NCI-H128 (cell line): ENCODE data around the gene PNCK.

Experiments used
- DNase-seq: peaks from one replicate; lab custom pipeline; 2025; ENCODE audit not compliant: unreplicated experiment; lab: John Stamatoyannopoulos, UW

Gene PNCK

DNA sequence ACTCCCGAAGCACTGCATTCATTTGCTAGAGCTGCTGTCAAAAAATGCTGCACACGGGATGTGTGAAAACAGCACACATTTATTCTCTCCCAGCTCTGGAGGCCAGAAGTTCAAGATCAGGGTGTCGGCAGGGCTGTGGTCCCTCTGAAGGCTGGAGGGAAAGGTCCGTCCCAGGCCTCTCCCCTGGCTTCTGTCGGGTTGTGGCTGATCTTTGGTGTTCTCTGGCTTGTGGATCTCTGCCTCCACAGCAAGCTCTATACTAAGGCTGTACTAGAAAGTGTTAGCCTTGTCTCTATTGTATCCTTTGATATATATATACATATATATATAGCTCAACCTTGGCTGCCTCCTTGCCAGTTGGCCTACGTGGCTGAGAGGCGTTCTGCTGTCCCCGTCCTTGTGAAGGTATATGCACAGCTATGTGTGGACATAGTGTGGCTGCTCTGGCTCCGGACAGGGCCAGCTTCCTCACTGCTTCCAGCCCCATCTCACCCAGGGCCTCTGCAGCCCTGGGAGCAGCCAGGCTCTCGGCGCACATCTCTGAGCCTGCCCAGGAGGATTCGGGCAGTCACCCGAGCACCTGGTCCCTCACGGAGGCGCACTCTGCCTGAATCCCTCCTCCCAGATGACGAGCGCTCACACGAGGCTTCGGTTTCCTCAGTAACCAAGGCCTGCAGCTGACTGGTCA, 41.6 kb downstream of the PNCK start:
- DNase-seq = no peak

GRCh38 chrX:153631346-153631745, 42.3 kb downstream of the PNCK start:
- DNase-seq = no peak

DNA sequence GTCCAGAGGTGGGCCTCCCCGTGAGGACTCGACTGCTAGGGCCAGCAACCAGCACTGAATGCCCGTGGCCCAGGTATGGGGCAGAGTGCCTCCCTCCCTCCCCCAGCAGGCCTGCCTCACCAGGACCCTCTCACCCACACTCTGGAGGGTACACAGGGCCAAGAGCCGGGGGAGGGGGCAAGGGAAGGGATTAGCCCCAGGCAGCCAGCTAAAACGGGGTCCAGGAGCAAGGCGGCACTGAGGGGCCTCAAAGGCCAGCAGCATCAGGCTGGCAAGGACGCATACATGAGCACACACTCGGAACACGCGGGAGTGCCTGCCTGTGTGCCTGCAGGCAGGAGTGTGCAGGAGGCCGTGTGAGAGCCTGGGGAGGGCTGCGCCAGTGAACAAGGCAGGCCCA, 44.9 kb downstream of the PNCK start:
- no peak for DNase-seq

DNA sequence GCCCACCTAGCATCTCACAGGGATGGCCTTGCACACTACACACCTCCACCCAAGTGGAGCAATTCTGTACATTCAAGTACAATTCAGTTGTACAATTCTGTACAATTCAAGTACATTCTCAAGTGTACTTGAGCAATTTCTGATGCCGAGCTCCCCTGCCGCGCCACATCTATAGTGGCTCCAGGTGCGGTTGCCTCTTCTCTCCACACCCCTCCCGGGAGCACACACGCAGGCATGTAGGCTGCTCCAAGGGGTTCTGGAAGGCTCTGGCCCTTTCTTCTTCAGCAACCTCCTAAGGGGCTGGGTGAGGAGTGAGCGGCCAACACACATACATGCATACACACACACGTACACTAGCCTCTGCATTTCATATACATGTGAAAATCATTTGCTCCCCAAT, 45.5 kb downstream of the PNCK start:
- no peak for DNase-seq

DNA sequence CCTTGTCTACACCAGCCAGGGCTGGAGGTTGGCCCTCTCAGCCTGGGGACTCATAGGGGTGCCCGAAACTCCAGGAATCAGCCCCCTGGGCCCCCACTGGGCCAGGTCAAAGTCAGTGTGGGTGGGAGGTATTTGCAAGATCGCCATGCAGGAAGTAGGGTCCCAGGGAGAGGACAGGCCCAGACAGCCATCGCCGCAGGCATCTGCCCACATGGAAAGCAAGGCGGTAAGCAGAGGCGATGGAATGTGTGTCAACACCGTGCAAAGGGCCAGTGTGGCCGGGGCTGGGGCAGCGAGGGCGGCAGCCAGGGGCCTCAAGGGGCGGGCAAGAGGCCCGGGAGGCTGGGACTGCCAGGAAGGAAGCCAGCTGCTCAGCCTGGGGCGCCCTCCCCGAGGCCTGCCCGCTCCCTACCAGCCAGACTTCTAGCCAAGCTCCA, 45.9 kb downstream of the PNCK start:
- no peak for DNase-seq

DNA sequence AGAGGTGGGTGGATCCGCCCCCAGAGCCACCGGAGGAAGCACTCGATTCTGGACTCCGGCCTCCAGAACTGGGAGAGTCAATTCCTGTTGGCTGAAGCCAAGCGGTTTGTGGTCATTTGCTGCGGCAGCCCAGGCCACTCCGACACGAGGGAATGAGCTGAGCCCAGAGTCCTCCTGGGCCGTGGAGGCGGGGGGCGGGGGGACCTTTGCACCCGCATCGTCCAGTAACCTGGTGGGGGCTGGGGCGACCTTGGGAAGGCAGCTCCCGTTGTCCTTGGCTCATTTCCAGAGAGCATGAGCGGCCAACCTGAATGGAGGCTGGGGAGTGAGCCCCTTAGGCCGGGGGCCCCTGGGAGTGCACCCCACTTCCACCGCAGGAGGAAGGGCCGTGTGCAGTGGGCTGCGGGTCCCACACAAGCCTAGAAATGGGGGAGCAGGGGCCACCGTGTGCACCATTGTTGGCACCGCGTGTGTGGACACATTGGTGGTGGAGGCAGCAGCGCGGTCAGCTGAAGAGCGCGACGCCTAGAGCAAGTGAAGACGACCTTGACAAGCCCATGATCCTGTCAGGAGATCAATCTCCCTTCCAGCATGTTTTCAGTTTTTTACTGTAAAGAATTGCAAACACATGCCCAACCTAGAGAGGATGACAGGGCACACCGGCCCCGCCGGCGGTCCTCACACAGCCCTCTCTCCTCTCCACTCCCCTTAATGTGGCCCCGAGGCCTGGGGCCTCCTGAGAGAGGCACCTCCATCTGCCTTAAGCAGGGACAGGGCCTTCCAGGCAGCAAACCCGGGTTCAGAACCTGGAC, 46.5 kb downstream of the PNCK start:
- DNase-seq = no peak

GRCh38 chrX:153626025-153626633, 47.5 kb downstream of the PNCK start:
- no peak for DNase-seq

GRCh38 chrX:153625271-153626024, 48.2 kb downstream of the PNCK start:
- no peak for DNase-seq

DNA sequence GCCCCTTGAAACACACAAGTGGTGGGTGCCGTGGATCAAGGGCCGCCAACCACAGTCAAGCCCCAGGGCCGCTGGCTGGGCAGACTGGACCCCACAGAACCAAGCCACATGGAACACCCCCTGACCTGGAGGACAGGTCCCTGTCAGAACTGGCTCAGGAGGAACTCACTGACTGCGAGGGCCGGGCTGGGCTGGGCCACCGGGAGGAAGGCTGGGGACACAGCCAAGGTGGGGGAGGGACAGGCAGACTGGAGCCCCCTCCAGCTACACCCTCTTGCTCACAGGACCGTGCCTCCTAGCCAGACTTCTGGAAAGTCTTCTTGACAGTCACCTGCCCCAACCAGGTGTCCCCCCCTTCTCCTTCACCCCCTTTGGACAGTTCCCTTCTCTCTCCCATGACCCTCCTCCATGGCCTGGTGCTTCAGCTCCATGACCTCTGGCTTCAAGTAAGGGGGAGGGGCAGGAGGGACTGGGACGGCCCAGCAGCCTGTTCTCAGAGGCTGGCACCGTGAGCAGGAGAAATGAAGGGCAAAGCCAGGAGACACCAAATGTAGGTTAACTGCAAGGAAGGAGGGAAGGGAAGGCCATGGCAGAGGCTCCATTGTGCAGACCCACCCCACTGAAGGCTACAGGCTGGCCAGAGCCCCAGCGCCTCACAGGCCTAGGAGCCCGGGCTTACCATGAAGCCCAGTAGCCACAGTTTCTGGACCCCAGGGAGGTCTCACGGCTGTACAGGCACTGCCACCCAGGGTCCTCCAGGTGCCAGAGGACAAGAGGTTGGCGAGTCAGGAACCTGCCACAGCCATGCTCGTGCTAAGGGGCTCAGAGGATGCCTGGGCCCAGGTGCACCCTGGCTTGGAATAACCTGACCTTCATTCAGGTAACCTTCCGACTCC, 49.2 kb downstream of the PNCK start:
- DNase-seq = no peak

- no peak for DNase-seq
Observed at GRCh38 chrX:153623310-153624029, 50.1 kb downstream of the PNCK start.

- DNase-seq = no peak
Observed at GRCh38 chrX:153622661-153623309, 50.8 kb downstream of the PNCK start.

- no peak for DNase-seq
Observed at GRCh38 chrX:153621949-153622598, 51.5 kb downstream of the PNCK start.

GRCh38 chrX:153620576-153620975, 53.0 kb downstream of the PNCK start:
- no peak for DNase-seq
